ENCODE measurements around the gene BCAS3. TPM values are rescaled to one million over a fixed set of nuclear protein-coding genes. Genes with fewer than 3 reads are reported as not detected.

BCAS3 gene
- total RNA-seq, 1 donor from 2014 or later: 39.6 TPM

GRCh38 chr17:61289408-61290385 is 612.0 kb downstream of the BCAS3 start:
- no peak for DNase-seq (ENCODE audit: low read depth)

- DNase-seq (ENCODE audit: low read depth): no peak
These were observed 614.0 kb downstream of the BCAS3 start for GRCh38 chr17:61291451-61292285.

GRCh38 chr17:61294286-61294685 is 616.6 kb downstream of the BCAS3 start:
- no peak for DNase-seq (ENCODE audit: low read depth)

GRCh38 chr17:61294777-61295176 is 617.1 kb downstream of the BCAS3 start:
- DNase-seq (ENCODE audit: low read depth): peak; percentile 69

- no peak for DNase-seq (ENCODE audit: low read depth)
These were observed 618.4 kb downstream of the BCAS3 start for GRCh38 chr17:61296058-61296457.

- no peak for DNase-seq (ENCODE audit: low read depth)
These were observed 622.2 kb downstream of the BCAS3 start for GRCh38 chr17:61299517-61300513.

- DNase-seq (ENCODE audit: low read depth): peak; percentile 32
These were observed 625.5 kb downstream of the BCAS3 start for GRCh38 chr17:61302953-61303816.

GRCh38 chr17:61303817-61304096 is 626.1 kb downstream of the BCAS3 start:
- no peak for DNase-seq (ENCODE audit: low read depth)

GRCh38 chr17:61305024-61305423 is 627.4 kb downstream of the BCAS3 start:
- no peak for DNase-seq (ENCODE audit: low read depth)

GRCh38 chr17:61306003-61306402 is 628.4 kb downstream of the BCAS3 start:
- DNase-seq (ENCODE audit: low read depth): no peak

GRCh38 chr17:61307905-61308886 is 630.5 kb downstream of the BCAS3 start:
- DNase-seq (ENCODE audit: low read depth): peak; percentile 78

- peak; percentile 69 for DNase-seq (ENCODE audit: low read depth)
These were observed 632.0 kb downstream of the BCAS3 start for GRCh38 chr17:61309362-61310256.

- no peak for DNase-seq (ENCODE audit: low read depth)
These were observed 632.9 kb downstream of the BCAS3 start for GRCh38 chr17:61310590-61310989.

- no peak for DNase-seq (ENCODE audit: low read depth)
These were observed 635.0 kb downstream of the BCAS3 start for GRCh38 chr17:61312406-61313295.

GRCh38 chr17:61313461-61314326 is 636.0 kb downstream of the BCAS3 start:
- DNase-seq (ENCODE audit: low read depth): no peak

- DNase-seq (ENCODE audit: low read depth): no peak
These were observed 636.9 kb downstream of the BCAS3 start for GRCh38 chr17:61314368-61315078.
